Activated CD4-positive, CD25-positive, alpha-beta regulatory T cell treated with anti-CD3 and anti-CD28 coated beads, Interleukin-2, amount 50 U/mL, for 16 hours (primary cell): ENCODE results near the gene RNH1.
"Not testable (repeated sequence)": the region's sequence is repeated elsewhere in the genome, so short reads cannot be mapped to it uniquely, and the experiment has no call there.

Experiments used
- DNase-seq: peaks from one replicate; pipeline ENCODE4 v3.0.0-alpha.2; 2020; ENCODE audit warnings: low read depth, low spot score

The RNH1 gene

GRCh38 chr11:477052-477715 lies 29.9 kb downstream of the RNH1 start:
- DNase-seq: no peak

GRCh38 chr11:476416-476815 lies 30.6 kb downstream of the RNH1 start:
- no peak for DNase-seq

- DNase-seq: no peak
Observed at GRCh38 chr11:475941-476340, 31.1 kb downstream of the RNH1 start.

- DNase-seq: no peak
Observed at GRCh38 chr11:474914-475506, 32.0 kb downstream of the RNH1 start.

GRCh38 chr11:473962-474785 lies 32.9 kb downstream of the RNH1 start:
- DNase-seq: no peak

GRCh38 chr11:473415-473814 lies 33.6 kb downstream of the RNH1 start:
- DNase-seq: no peak

GRCh38 chr11:472816-473215 lies 34.2 kb downstream of the RNH1 start:
- DNase-seq: no peak

GRCh38 chr11:472272-472671 lies 34.8 kb downstream of the RNH1 start:
- DNase-seq: no peak

GRCh38 chr11:471468-472145 lies 35.4 kb downstream of the RNH1 start:
- DNase-seq: no peak

- no peak for DNase-seq
Observed at GRCh38 chr11:469684-470560, 37.1 kb downstream of the RNH1 start.

GRCh38 chr11:469026-469683 lies 37.9 kb downstream of the RNH1 start:
- DNase-seq: not testable (repeated sequence)

GRCh38 chr11:468493-468892 lies 38.5 kb downstream of the RNH1 start:
- DNase-seq: no peak

GRCh38 chr11:468036-468435 lies 39.0 kb downstream of the RNH1 start:
- DNase-seq: no peak

GRCh38 chr11:465896-466530 lies 41.0 kb downstream of the RNH1 start:
- DNase-seq: no peak

GRCh38 chr11:464316-464715 lies 42.7 kb downstream of the RNH1 start:
- DNase-seq: no peak

- DNase-seq: no peak
Observed at GRCh38 chr11:462107-462890, 44.7 kb downstream of the RNH1 start.

GRCh38 chr11:461626-462025 lies 45.4 kb downstream of the RNH1 start:
- no peak for DNase-seq

GRCh38 chr11:460331-461199 lies 46.5 kb downstream of the RNH1 start:
- DNase-seq: no peak
